ENCODE measurements around the gene MSL1.

DNA sequence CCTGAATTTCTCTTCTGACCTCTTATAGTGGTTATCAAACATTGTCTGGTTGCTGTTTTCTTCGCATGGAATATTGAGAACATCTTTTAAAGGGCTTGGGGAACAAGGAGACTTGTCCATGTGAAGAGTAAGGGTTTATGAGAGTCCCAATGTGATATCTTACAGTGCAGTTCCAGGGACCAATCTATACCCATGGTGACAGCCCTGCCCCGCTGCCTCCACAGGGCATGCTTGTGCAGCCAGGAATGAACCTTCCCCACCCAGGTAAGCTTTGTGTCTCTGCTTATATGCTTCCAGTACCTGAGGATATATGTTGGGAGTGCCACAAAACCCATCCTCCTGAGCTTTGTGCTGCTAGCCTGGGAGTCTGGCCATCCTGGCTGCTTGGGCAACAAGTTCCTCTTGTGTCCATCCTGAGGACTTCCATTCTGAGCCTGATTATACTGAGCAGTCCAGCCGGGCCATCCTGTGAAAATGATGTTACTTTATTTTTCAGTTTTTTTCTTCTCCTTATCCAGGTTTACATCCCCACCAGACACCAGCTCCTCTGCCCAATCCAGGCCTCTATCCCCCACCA, 46.0 kb downstream of the MSL1 start:
- TF ChIP-seq, protein P1, sequence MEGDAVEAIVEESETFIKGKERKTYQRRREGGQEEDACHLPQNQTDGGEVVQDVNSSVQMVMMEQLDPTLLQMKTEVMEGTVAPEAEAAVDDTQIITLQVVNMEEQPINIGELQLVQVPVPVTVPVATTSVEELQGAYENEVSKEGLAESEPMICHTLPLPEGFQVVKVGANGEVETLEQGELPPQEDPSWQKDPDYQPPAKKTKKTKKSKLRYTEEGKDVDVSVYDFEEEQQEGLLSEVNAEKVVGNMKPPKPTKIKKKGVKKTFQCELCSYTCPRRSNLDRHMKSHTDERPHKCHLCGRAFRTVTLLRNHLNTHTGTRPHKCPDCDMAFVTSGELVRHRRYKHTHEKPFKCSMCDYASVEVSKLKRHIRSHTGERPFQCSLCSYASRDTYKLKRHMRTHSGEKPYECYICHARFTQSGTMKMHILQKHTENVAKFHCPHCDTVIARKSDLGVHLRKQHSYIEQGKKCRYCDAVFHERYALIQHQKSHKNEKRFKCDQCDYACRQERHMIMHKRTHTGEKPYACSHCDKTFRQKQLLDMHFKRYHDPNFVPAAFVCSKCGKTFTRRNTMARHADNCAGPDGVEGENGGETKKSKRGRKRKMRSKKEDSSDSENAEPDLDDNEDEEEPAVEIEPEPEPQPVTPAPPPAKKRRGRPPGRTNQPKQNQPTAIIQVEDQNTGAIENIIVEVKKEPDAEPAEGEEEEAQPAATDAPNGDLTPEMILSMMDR (conservative IDR thresholded peaks at IDR 0.05 in 1 of 2, IDR thresholded peaks at IDR 0.05 in 1 of 2; ENCODE audit: extremely low read depth in 1 of 2, insufficient read depth in 1 of 2, low read depth in 1 of 2, low read length in 2 of 2), result no peak
- no peak for TF ChIP-seq EZH2 (IDR thresholded peaks at IDR 0.05; ENCODE audit: borderline replicate concordance, low read length)

Measured in mammary epithelial cell (primary cell).